SK-N-MC (cell line): Measurements from ENCODE around the gene SORBS1.

Source experiments
- DNase-seq: peaks from one replicate; pipeline ENCODE4 v3.0.0-alpha.2; 2011; ENCODE audit warnings: low read depth, low spot score
- H3K27ac ChIP-seq: fragments of 200-600 bp; sonication (generic); 2 replicates; pipeline ENCODE4 v1.5.1; 2016; ENCODE audit warnings: mixed run types
- H3K36me3 ChIP-seq: fragments of 200-600 bp; sonication (generic); 2 replicates; pipeline ENCODE4 v1.6.1; 2017; ENCODE audit warnings: antibody characterized with exemption, low read length, mixed read lengths; ENCODE audit not compliant: insufficient read depth
- H3K4me3 ChIP-seq: fragments of 200-600 bp; sonication (generic); 2 replicates; pipeline ENCODE4 v1.5.1; 2016
- H3K9ac ChIP-seq: fragments of 200-600 bp; sonication (generic); 2 replicates; pipeline ENCODE4 v1.8.0; 2017; ENCODE audit warnings: mixed run types, mixed read lengths; ENCODE audit not compliant: insufficient read length
- H3K9me3 ChIP-seq: fragments of 200-600 bp; sonication (generic); 2 replicates; pipeline ENCODE4 v1.6.1; 2017; ENCODE audit warnings: low read depth, mild to moderate bottlenecking, antibody characterized with exemption, low read length, moderate library complexity, mixed read lengths
- EZH2 ChIP-seq: fragments of 200-600 bp; sonication (generic); IDR thresholded peaks from one replicate; pipeline ENCODE4 v1.6.1; 2017; ENCODE audit warnings: antibody characterized with exemption
- FOXP2 ChIP-seq: optimal IDR thresholded peaks from 2 replicates; pipeline ENCODE3; 2011; ENCODE audit warnings: mild to moderate bottlenecking, moderate library complexity; ENCODE audit not compliant: insufficient read depth; ENCODE audit errors: extremely low read length, control extremely low read depth
- POLR2AphosphoS5 ChIP-seq: IDR thresholded peaks from 2 replicates; pipeline ENCODE4 v1.6.1; 2012; ENCODE audit warnings: mild to moderate bottlenecking, low read depth, low read length, borderline replicate concordance

SORBS1 gene

GRCh38 chr10:95264227-95265051 is 296.7 kb downstream of the SORBS1 start:
- Histone ChIP-seq H3K36me3 (no peaks in the 10 kb centered on the region), H3K27ac (no peak overlapping the region), H3K9ac (no peak overlapping the region), H3K9me3 (no peaks in the 10 kb centered on the region), H3K4me3 (no peak overlapping the region)
- TF ChIP-seq FOXP2 (no peak), EZH2 (no peak), POLR2AphosphoS5 (no peak)
- DNase-seq, result no peak

- TF ChIP-seq POLR2AphosphoS5 (no peak), FOXP2 (no peak), EZH2 (no peak)
- Histone ChIP-seq H3K27ac (no peak overlapping the region), H3K9me3 (no peaks in the 10 kb centered on the region), H3K9ac (no peak overlapping the region), H3K36me3 (no peaks in the 10 kb centered on the region), H3K4me3 (no peak overlapping the region)
- no peak for DNase-seq
Observed at GRCh38 chr10:95263864-95264226, 297.3 kb downstream of the SORBS1 start.

GRCh38 chr10:95262763-95263518 is 298.2 kb downstream of the SORBS1 start:
- Histone ChIP-seq H3K36me3 (no peaks in the 10 kb centered on the region), H3K4me3 (no peak overlapping the region), H3K27ac (no peak overlapping the region), H3K9ac (no peak overlapping the region), H3K9me3 (no peaks in the 10 kb centered on the region)
- no peak for DNase-seq
- no peak for TF ChIP-seq POLR2AphosphoS5
- no peak for TF ChIP-seq FOXP2
- TF ChIP-seq EZH2, result no peak

- no peaks in the 10 kb centered on the region for H3K36me3 ChIP-seq
- H3K9me3 ChIP-seq, result no peaks in the 10 kb centered on the region
- H3K9ac ChIP-seq, result no peak overlapping the region
- no peak for TF ChIP-seq FOXP2
- no peak for TF ChIP-seq EZH2
- TF ChIP-seq POLR2AphosphoS5, result no peak
- no peak for DNase-seq
- no peak overlapping the region for H3K4me3 ChIP-seq
- no peak overlapping the region for H3K27ac ChIP-seq
Observed at GRCh38 chr10:95261926-95262325, 299.2 kb downstream of the SORBS1 start.
